K562 (cell line): ENCODE measurements around the gene A1BG. TPM values are rescaled to one million over a fixed set of nuclear protein-coding genes. Genes with fewer than 3 reads are reported as not detected.

Experiments used
- ATAC-seq: fragments of 200-7000 bp; cut with Tn5 transposase; 3 replicates; pipeline ENCODE4 v1.9.1; 2020; ENCODE audit warnings: moderate library complexity
- BruUV-seq: library from RNA; stranded (reverse); fragments of 400-500 nt; replicated peaks from 2 replicates; lab custom pipeline; 2021; lab: Mats Ljungman, UMichigan
- CTCF ChIA-PET: fragments of 300-600 bp; formaldehyde crosslinking; extraction: SDS; loops from one replicate; lab custom pipeline; 2021; ENCODE audit warnings: low intra/inter-chr PET ratio; lab: Yijun Ruan, JAX
- POLR2A ChIA-PET: fragments of 300-600, 350-650 bp; sonication (Branson Sonifier 250); formaldehyde crosslinking; extraction: SDS; loops from one replicate; lab custom pipeline; 2021; ENCODE audit warnings: antibody characterized with exemption, inconsistent platforms; lab: Yijun Ruan, JAX
- DNase-seq, 4 experiments: peaks; one replicate each; pipeline versions ENCODE4 v3.0.0 to v3.0.0-alpha.2; 2011 to 2018; ENCODE audit warnings: low spot score in 3 of 4, mixed read lengths in 3 of 4; ENCODE audit errors: extremely low read depth in 1 of 4
- FAIRE-seq: peaks from 2 replicates; lab custom pipeline; 2011; peaks lifted over from hg19 to GRCh38; lab: Jason Lieb, UNC
- H2AFZ ChIP-seq: 2 replicates; pipeline ENCODE4 v1.6.0; 2011; ENCODE audit warnings: low read depth, low read length, control low read depth, inconsistent platforms
- H3K27ac ChIP-seq: fragments of 200-600 bp; 3 replicates; pipeline ENCODE4 v1.8.0; 2011; ENCODE audit warnings: low read depth, mild to moderate bottlenecking, control low read depth, inconsistent platforms, low read length, moderate library complexity, mixed read lengths; ENCODE audit errors: extremely low read depth
- H3K27me3 ChIP-seq, 2 experiments: fragments of 300-600 bp in 1 of 2; 2 replicates in 1 of 2; 3 replicates in 1 of 2; pipeline versions ENCODE4 v1.6.0 to v1.8.0; 2011; ENCODE audit warnings: inconsistent platforms in 2 of 2, low read length in 2 of 2, mild to moderate bottlenecking in 1 of 2, mixed read lengths in 1 of 2, moderate library complexity in 1 of 2; ENCODE audit not compliant: control insufficient read depth in 2 of 2, insufficient read depth in 2 of 2
- H3K36me3 ChIP-seq: fragments of 300-600 bp; 3 replicates; pipeline ENCODE4 v1.8.0; 2011; ENCODE audit warnings: mild to moderate bottlenecking, low read length, inconsistent platforms; ENCODE audit not compliant: control insufficient read depth, insufficient read depth
- H3K4me1 ChIP-seq, 2 experiments: fragments of 200-600 bp in 1 of 2; replicated peaks in 1 of 2; 2 replicates in 1 of 2; 3 replicates in 1 of 2; pipeline versions ENCODE4 v1.5.1 to v1.8.0; 2011; ENCODE audit warnings: inconsistent platforms in 2 of 2, low read length in 2 of 2, mild to moderate bottlenecking in 1 of 2, mixed read lengths in 1 of 2, moderate library complexity in 1 of 2; ENCODE audit not compliant: control insufficient read depth in 2 of 2, insufficient read depth in 2 of 2
- H3K4me2 ChIP-seq: 2 replicates; pipeline ENCODE4 v1.6.1; 2011; ENCODE audit warnings: low read length, control low read depth, inconsistent platforms, mixed read lengths; ENCODE audit not compliant: insufficient read depth
- H3K4me3 ChIP-seq: fragments of 200-600 bp; sonication (generic), shearing (Covaris generic); 2 replicates; pipeline ENCODE4 v1.5.1; 2016; ENCODE audit warnings: control low read depth, inconsistent platforms
- H3K79me2 ChIP-seq: fragments of 200-600 bp; 3 replicates; pipeline ENCODE4 v1.8.0; 2011; ENCODE audit warnings: low read length, inconsistent platforms; ENCODE audit not compliant: control insufficient read depth, insufficient read depth
- H3K9ac ChIP-seq, 2 experiments: 2 replicates each; pipeline versions ENCODE4 v1.6.0 to v1.6.1; 2011; ENCODE audit warnings: low read depth in 2 of 2, low read length in 2 of 2, control low read depth in 1 of 2, inconsistent platforms in 1 of 2, mild to moderate bottlenecking in 1 of 2, mixed read lengths in 1 of 2; ENCODE audit not compliant: insufficient read depth in 1 of 2
- H3K9me1 ChIP-seq: one replicate; pipeline ENCODE4 v1.6.0; 2011; ENCODE audit warnings: inconsistent platforms, mild to moderate bottlenecking, low read length, moderate library complexity; ENCODE audit not compliant: control insufficient read depth, insufficient read depth
- H3K9me3 ChIP-seq: replicated peaks from 2 replicates; pipeline ENCODE4 v1.5.1; 2011; ENCODE audit warnings: low read depth, low read length, inconsistent platforms; ENCODE audit not compliant: control insufficient read depth, insufficient read depth
- H4K20me1 ChIP-seq: replicated peaks from 2 replicates; pipeline ENCODE4 v1.6.1; 2011; ENCODE audit warnings: low read length, inconsistent platforms, mixed read lengths; ENCODE audit not compliant: control insufficient read depth, insufficient read depth
- BRCA1 ChIP-seq, 2 experiments: fragments of 450-650 bp in 1 of 2; sonication (generic) in 1 of 2; formaldehyde crosslinking in 1 of 2; IDR thresholded peaks; 2 replicates each; pipeline versions ENCODE4 v1.5.0 to v1.6.1; 2017 to 2020; ENCODE audit warnings: mild to moderate bottlenecking in 1 of 2, missing genetic modification reagents in 1 of 2
- CHCHD3 ChIP-seq: fragments of 250-450 bp; sonication (Bioruptor Pico); IDR thresholded peaks from 2 replicates; pipeline ENCODE4 v2.1.2; 2022; ENCODE audit warnings: mild to moderate bottlenecking
- FOXJ3 ChIP-seq: sonication (generic); formaldehyde crosslinking; IDR thresholded peaks from 2 replicates; pipeline ENCODE4 v1.4.0; 2020; ENCODE audit warnings: mild to moderate bottlenecking, missing genetic modification reagents
- FOXP1 ChIP-seq: sonication (generic); formaldehyde crosslinking; IDR thresholded peaks from 2 replicates; pipeline ENCODE4 v1.8.0; 2022; ENCODE audit warnings: mild to moderate bottlenecking, missing genetic modification reagents
- HCFC1 ChIP-seq: IDR thresholded peaks from 2 replicates; pipeline ENCODE4 v1.6.1; 2012; ENCODE audit warnings: low read depth, low read length, improper control_type of control experiment
- HDGF ChIP-seq: fragments of 450-650 bp; IDR thresholded peaks from 2 replicates; pipeline ENCODE4 v1.6.1; 2016
- HNRNPUL1 ChIP-seq: fragments of 200-400 bp; formaldehyde crosslinking; IDR thresholded peaks from 2 replicates; pipeline ENCODE4 v1.6.1; 2017; ENCODE audit warnings: low read length
- ID3 ChIP-seq, 2 experiments: fragments of 250-450 bp in 1 of 2; fragments of 450-650 bp in 1 of 2; sonication (Bioruptor Pico) in 1 of 2; IDR thresholded peaks; 2 replicates each; pipeline versions ENCODE4 v1.6.1 to v1.8.0; 2016 to 2021; ENCODE audit warnings: mild to moderate bottlenecking in 2 of 2, moderate library complexity in 2 of 2, missing compliant biosample characterization in 1 of 2, missing genetic modification characterization in 1 of 2
- NCOR1 ChIP-seq: fragments of 450-650 bp; IDR thresholded peaks from 2 replicates; pipeline ENCODE4 v1.6.1; 2016; ENCODE audit warnings: mild to moderate bottlenecking, moderate library complexity
- NEUROD1 ChIP-seq: fragments of 150-350 bp; IDR thresholded peaks from 2 replicates; pipeline ENCODE4 v1.6.1; 2014; ENCODE audit warnings: borderline replicate concordance, low read length, low read depth; ENCODE audit not compliant: partially characterized antibody
- NFXL1 ChIP-seq: fragments of 450-650 bp; formaldehyde crosslinking; IDR thresholded peaks from 2 replicates; pipeline ENCODE4 v1.4.0; 2021; ENCODE audit warnings: mild to moderate bottlenecking
- NR4A1 ChIP-seq, 2 experiments: fragments of 250-450 bp in 1 of 2; fragments of 450-650 bp in 1 of 2; sonication (Bioruptor Pico) in 1 of 2; IDR thresholded peaks; 2 replicates each; pipeline versions ENCODE4 v1.4.0 to v1.6.1; 2016 to 2020; ENCODE audit warnings: mild to moderate bottlenecking in 2 of 2, missing compliant biosample characterization in 1 of 2, missing genetic modification characterization in 1 of 2, moderate library complexity in 1 of 2
- PURB ChIP-seq: sonication (generic); formaldehyde crosslinking; IDR thresholded peaks from 2 replicates; pipeline ENCODE4 v1.9.0; 2021; ENCODE audit warnings: low read depth, mild to moderate bottlenecking, missing genetic modification reagents
- SIX5 ChIP-seq, 2 experiments: IDR thresholded peaks; 2 replicates each; pipeline ENCODE4 v1.6.1; 2011; ENCODE audit warnings: low read length in 2 of 2, borderline replicate concordance in 1 of 2, low read depth in 1 of 2, mild to moderate bottlenecking in 1 of 2, moderate library complexity in 1 of 2; ENCODE audit not compliant: insufficient read depth in 1 of 2
- STAT5A ChIP-seq: IDR thresholded peaks from 2 replicates; pipeline ENCODE4 v1.6.1; 2012; ENCODE audit warnings: low read length, inconsistent platforms, borderline replicate concordance
- ZBTB1 ChIP-seq: sonication (generic); formaldehyde crosslinking; IDR thresholded peaks from 2 replicates; pipeline ENCODE4 v1.8.1; 2023; ENCODE audit warnings: missing genetic modification reagents, low read depth, mild to moderate bottlenecking, borderline replicate concordance
- ZNF518B ChIP-seq: fragments of 250-450 bp; sonication (Bioruptor Pico); IDR thresholded peaks from 2 replicates; pipeline ENCODE4 v1.5.0; 2021; ENCODE audit warnings: mild to moderate bottlenecking, moderate library complexity
- WGBS: fragments of 100-300 bp; shearing (Covaris generic); methylation state at CpG from one replicate; pipeline ENCODE4 v1.1.6; 2016; ENCODE audit warnings: low coverage, mixed read lengths; ENCODE audit not compliant: insufficient coverage; ENCODE audit errors: missing lambda C conversion rate; 5-methylcytosine and 5-hydroxymethylcytosine counted together
- in situ Hi-C: fragments of 300-500 bp; cut with MboI; formaldehyde crosslinking; loops from 4 replicates; pipeline ENCODE4 v1.15.0; 2018; ENCODE audit warnings: inconsistent platforms, mixed read lengths
- intact Hi-C: fragments of 100-400 bp; cut with micrococcal nuclease; formaldehyde crosslinking; loops from 2 replicates; pipeline ENCODE4 v1.14.2; 2022
- polyA plus RNA-seq, 8 experiments: library from polyadenylated mRNA; depleted of rRNA in 4 of 8; stranded (reverse) in 5 of 8; unstranded in 3 of 8; fragments of >200 nt; fragmentation: Nextera tagmentation in 2 of 8; fragmentation: Illumina TruSeq in 1 of 8; extraction: Ambion mirVana in 2 of 8; extraction: Trizol in 1 of 8; gene quantifications; 2 replicates each; pipeline versions ENCODE4 v1.2.1 to v1.2.3, GENCODE V29; 2011 to 2014; ENCODE audit warnings: inconsistent platforms in 1 of 8, missing spikeins in 1 of 8
- total RNA-seq, 7 experiments: library from RNA; depleted of rRNA in 6 of 7; stranded (reverse); fragments of >200 nt in 6 of 7; fragmentation: Illumina TruSeq in 2 of 7; extraction: Trizol in 2 of 7; gene quantifications; 2 replicates each; pipeline versions ENCODE4 v1.2.1 to v1.2.3, GENCODE V29; 2011 to 2021; ENCODE audit warnings: low replicate concordance in 1 of 7

A1BG gene
- total and polyA plus RNA-seq, 9 of the 15 experiments (the other 6 are each of a cell fraction or from before 2014, with no cell fraction given), result 0.10 to 19.8 (median 2.6) TPM

- CTCF ChIA-PET, result no interaction called here
- no peak for TF ChIP-seq STAT5A
- TF ChIP-seq NR4A1 (CRISPR knock-in tag; IDR thresholded peaks at IDR 0.05), result no peak
- no peak for TF ChIP-seq NR4A1 (tag; IDR thresholded peaks at IDR 0.05)
- TF ChIP-seq FOXP1, result no peak
- TF ChIP-seq NEUROD1, result no peak
- TF ChIP-seq HCFC1, result no peak
- TF ChIP-seq CHCHD3 (CRISPR knock-in tag), result no peak
- TF ChIP-seq NFXL1, result no peak
- TF ChIP-seq HNRNPUL1, result no peak
- TF ChIP-seq FOXJ3, result no peak
- no peak for TF ChIP-seq HDGF
- TF ChIP-seq PURB, result no peak
- no peak for TF ChIP-seq NCOR1
- TF ChIP-seq BRCA1 (IDR thresholded peaks at IDR 0.05), result no peak
- no peak for TF ChIP-seq BRCA1 (CRISPR knock-in tag; IDR thresholded peaks at IDR 0.05)
- no peak for TF ChIP-seq ZBTB1 (CRISPR knock-in tag)
- no peak for TF ChIP-seq ID3 (CRISPR knock-in tag; IDR thresholded peaks at IDR 0.05)
- TF ChIP-seq ID3 (tag; IDR thresholded peaks at IDR 0.05), result no peak
- TF ChIP-seq SIX5 (IDR thresholded peaks at IDR 0.05; ENCODE audit: borderline replicate concordance in 1 of 2, insufficient read depth in 1 of 2, low read depth in 1 of 2, low read length in 2 of 2), result no peak
- TF ChIP-seq ZNF518B (CRISPR knock-in tag), result no peak
These were observed 1.1 kb downstream of the A1BG start for GRCh38 chr19:58351990-58352755.

More at GRCh38 chr19:58351990-58352755, 1.1 kb downstream of the A1BG start:
- WGBS, result 62% methylated on average over 23 of the region's 23 CpGs
- Histone ChIP-seq H3K27ac (no peak overlapping the region), H3K4me3 (no peak overlapping the region), H3K79me2 (no peaks in the 10 kb centered on the region), H3K27me3 (no peaks in the 10 kb centered on the region), H2AFZ (no peak overlapping the region), H3K9ac (peak overlapping the region in 1 of 2 experiments; percentile 64; a peak in 2 of 4 replicates), H3K9me1 (no peaks in the 10 kb centered on the region), H4K20me1 (no peaks in the 10 kb centered on the region), H3K9me3 (no peaks in the 10 kb centered on the region), H3K4me1 (peaks cover 2 to 22% of the 10 kb centered on the region in 2 experiments; a peak in 4 of 5 replicates), H3K36me3 (no peaks in the 10 kb centered on the region), H3K4me2 (no peak overlapping the region)
- DNase-seq (no peak), ATAC-seq (no peak), FAIRE-seq (no peak)
- BruUV-seq, result no TSS peak
- in situ Hi-C loops, result no loop called here
- intact Hi-C loops, result no loop called here
- POLR2A ChIA-PET, result interaction anchor here (0.6 to 1.2 kb wide), 3 partner anchors 10 to 22 kb away, joined by 3 to 6 read pairs (median 5); partner anchors contain the start of gene ZNF497
